H1 (cell line): Measurements from ENCODE around the gene MEIS2. TPM values are rescaled to one million over a fixed set of nuclear protein-coding genes. Genes with fewer than 3 reads are reported as not detected.

Experiments used
- CTCF ChIA-PET: fragments of 300-600 bp; sonication (Branson Sonifier 250); formaldehyde crosslinking; loops from one replicate; lab custom pipeline; 2021; ENCODE audit not compliant: partially characterized antibody; lab: Charles Lee
- POLR2A ChIA-PET: fragments of 300-600 bp; sonication (Branson Sonifier 250); formaldehyde crosslinking; loops from one replicate; lab custom pipeline; 2021; ENCODE audit warnings: inconsistent platforms; ENCODE audit not compliant: partially characterized antibody; lab: Charles Lee
- DNase-seq, 2 experiments: peaks; one replicate each; pipeline versions ENCODE4 v3.0.0 to v3.0.0-alpha.2; 2010 to 2022; ENCODE audit warnings: low spot score in 2 of 2, low read depth in 1 of 2, mixed read lengths in 1 of 2
- FAIRE-seq: peaks from 2 replicates; lab custom pipeline; 2011; peaks lifted over from hg19 to GRCh38; lab: Jason Lieb, UNC
- H2AFZ ChIP-seq: 2 replicates; pipeline ENCODE4 v1.8.1; 2012; ENCODE audit warnings: low read length, inconsistent platforms
- H2AK5ac ChIP-seq: 2 replicates; pipeline ENCODE4 v1.6.1; 2013; ENCODE audit warnings: low read depth, low read length
- H2BK120ac ChIP-seq: replicated peaks from 2 replicates; pipeline ENCODE3; 2013; ENCODE audit warnings: low read depth, low read length, inconsistent platforms
- H2BK12ac ChIP-seq: 2 replicates; pipeline ENCODE4 v1.6.1; 2013; ENCODE audit warnings: low read depth, low read length
- H2BK15ac ChIP-seq: 2 replicates; pipeline ENCODE4 v1.6.1; 2013; ENCODE audit warnings: low read length
- H2BK20ac ChIP-seq: 2 replicates; pipeline ENCODE4 v1.6.1; 2013; ENCODE audit warnings: low read length
- H2BK5ac ChIP-seq: 2 replicates; pipeline ENCODE4 v1.6.1; 2013; ENCODE audit warnings: low read depth, low read length
- H3K14ac ChIP-seq: 2 replicates; pipeline ENCODE4 v1.6.1; 2013; ENCODE audit warnings: inconsistent platforms; ENCODE audit not compliant: insufficient read length
- H3K18ac ChIP-seq: 2 replicates; pipeline ENCODE4 v1.6.1; 2013; ENCODE audit warnings: low read length; ENCODE audit errors: extremely low read depth
- H3K23ac ChIP-seq: 2 replicates; pipeline ENCODE4 v1.6.1; 2013; ENCODE audit warnings: inconsistent platforms; ENCODE audit not compliant: insufficient read length
- H3K23me2 ChIP-seq: 2 replicates; pipeline ENCODE4 v1.6.1; 2013; ENCODE audit warnings: low read depth, low read length
- H3K27ac ChIP-seq: 2 replicates; pipeline ENCODE4 v1.6.1; 2011; ENCODE audit warnings: low read depth, low read length, inconsistent platforms
- H3K27me3 ChIP-seq, 4 experiments: replicated peaks in 1 of 4; 1 replicate in 1 of 4; 2 replicates in 3 of 4; pipeline versions ENCODE4 v1.6.1 to v1.8.1; 2011 to 2013; ENCODE audit warnings: low read length in 3 of 4, mild to moderate bottlenecking in 3 of 4, inconsistent platforms in 2 of 4, mixed read lengths in 2 of 4, moderate library complexity in 1 of 4; ENCODE audit not compliant: control insufficient read depth in 3 of 4, insufficient read depth in 3 of 4; ENCODE audit errors: extremely low read depth in 1 of 4
- H3K36me3 ChIP-seq, 4 experiments: 2 replicates each; pipeline versions ENCODE4 v1.6.1 to v1.8.1; 2011 to 2013; ENCODE audit warnings: mild to moderate bottlenecking in 4 of 4, low read length in 3 of 4, moderate library complexity in 2 of 4, control low read depth in 1 of 4, inconsistent platforms in 1 of 4; ENCODE audit not compliant: insufficient read depth in 4 of 4, control insufficient read depth in 2 of 4
- H3K4ac ChIP-seq: replicated peaks from 2 replicates; pipeline ENCODE3; 2013; ENCODE audit warnings: low read length, low read depth, mixed read lengths, inconsistent platforms; ENCODE audit not compliant: insufficient read length
- H3K4me1 ChIP-seq, 4 experiments: replicated peaks in 1 of 4; 1 replicate in 1 of 4; 2 replicates in 3 of 4; pipeline versions ENCODE4 v1.6.1 to v1.8.1; 2011 to 2013; ENCODE audit warnings: low read length in 3 of 4, inconsistent platforms in 2 of 4, mixed read lengths in 1 of 4; ENCODE audit not compliant: insufficient read depth in 4 of 4, control insufficient read depth in 3 of 4
- H3K4me2 ChIP-seq, 2 experiments: 2 replicates each; pipeline versions ENCODE4 v1.6.1 to v1.8.1; 2011 to 2013; ENCODE audit warnings: low read depth in 2 of 2, low read length in 2 of 2, control low read depth in 1 of 2, inconsistent platforms in 1 of 2, mild to moderate bottlenecking in 1 of 2; ENCODE audit not compliant: insufficient read depth in 1 of 2
- H3K4me3 ChIP-seq, 4 experiments: fragments of 200-600, 300-600 bp in 1 of 4; sonication (generic), shearing (Covaris generic), sonication (Bioruptor Twin) in 1 of 4; 2 replicates each; pipeline versions ENCODE4 v1.5.1 to v1.8.1; 2011 to 2016; ENCODE audit warnings: low read length in 4 of 4, low read depth in 3 of 4, control low read depth in 2 of 4, inconsistent platforms in 2 of 4, mild to moderate bottlenecking in 2 of 4, mixed read lengths in 1 of 4, moderate library complexity in 1 of 4; ENCODE audit not compliant: insufficient read depth in 2 of 4; ENCODE audit errors: extremely low read depth in 1 of 4
- H3K56ac ChIP-seq: replicated peaks from 2 replicates; pipeline ENCODE3; 2013; ENCODE audit warnings: low read depth, mild to moderate bottlenecking, mixed read lengths, low read length, inconsistent platforms; ENCODE audit not compliant: insufficient read length
- H3K79me1 ChIP-seq: 2 replicates; pipeline ENCODE4 v1.6.1; 2013; ENCODE audit warnings: low read depth, low read length, control low read depth
- H3K79me2 ChIP-seq, 2 experiments: 2 replicates each; pipeline versions ENCODE4 v1.6.1 to v1.8.1; 2012 to 2013; ENCODE audit warnings: low read length in 2 of 2, mild to moderate bottlenecking in 2 of 2, inconsistent platforms in 1 of 2; ENCODE audit not compliant: insufficient read depth in 2 of 2, control insufficient read depth in 1 of 2
- H3K9ac ChIP-seq, 4 experiments: replicated peaks in 1 of 4; 1 replicate in 1 of 4; 2 replicates in 3 of 4; pipeline versions ENCODE4 v1.6.1 to v1.8.1; 2011 to 2013; ENCODE audit warnings: low read depth in 3 of 4, low read length in 3 of 4, control low read depth in 2 of 4, mild to moderate bottlenecking in 2 of 4, moderate library complexity in 2 of 4, inconsistent platforms in 1 of 4; ENCODE audit errors: extremely low read depth in 1 of 4
- H3K9me3 ChIP-seq, 2 experiments: 2 replicates each; pipeline versions ENCODE4 v1.6.1 to v1.8.1; 2012 to 2013; ENCODE audit warnings: mild to moderate bottlenecking in 2 of 2, moderate library complexity in 2 of 2, control low read depth in 1 of 2, inconsistent platforms in 1 of 2, low read depth in 1 of 2, low read length in 1 of 2, mixed read lengths in 1 of 2; ENCODE audit not compliant: insufficient read depth in 2 of 2
- H4K20me1 ChIP-seq, 2 experiments: replicated peaks in 1 of 2; 2 replicates each; pipeline versions ENCODE3 to v1.8.1; 2011 to 2013; ENCODE audit warnings: inconsistent platforms in 2 of 2, low read length in 2 of 2, mild to moderate bottlenecking in 1 of 2; ENCODE audit not compliant: insufficient read depth in 2 of 2, control insufficient read depth in 1 of 2
- H4K5ac ChIP-seq: 2 replicates; pipeline ENCODE4 v1.6.1; 2013; ENCODE audit warnings: low read length, low read depth, mixed read lengths, inconsistent platforms; ENCODE audit not compliant: insufficient read length
- H4K8ac ChIP-seq: 2 replicates; pipeline ENCODE4 v1.8.0; 2013; ENCODE audit warnings: mild to moderate bottlenecking, moderate library complexity, low read length, inconsistent platforms; ENCODE audit not compliant: insufficient read depth; ENCODE audit errors: extremely low read depth
- H4K91ac ChIP-seq: replicated peaks from 2 replicates; pipeline ENCODE3; 2013; ENCODE audit warnings: low read length, mixed read lengths, inconsistent platforms; ENCODE audit not compliant: insufficient read length
- ASH2L ChIP-seq: fragments of 200-600, 300-600 bp; sonication (generic); IDR thresholded peaks from one replicate; pipeline ENCODE4 v1.7.1; 2017; ENCODE audit warnings: low read length
- CHD1 ChIP-seq: IDR thresholded peaks from 2 replicates; pipeline ENCODE4 v1.6.1; 2012; ENCODE audit warnings: low read depth, low read length, improper control_type of control experiment
- HDAC2 ChIP-seq, 2 experiments: fragments of 300-600 bp in 1 of 2; sonication (generic) in 1 of 2; IDR thresholded peaks; 2 replicates each; pipeline ENCODE4 v1.6.1; 2011 to 2012; ENCODE audit warnings: low read depth in 2 of 2, low read length in 2 of 2, mild to moderate bottlenecking in 2 of 2, moderate library complexity in 2 of 2, borderline replicate concordance in 1 of 2, inconsistent platforms in 1 of 2
- JUND ChIP-seq: IDR thresholded peaks from 2 replicates; pipeline ENCODE4 v1.6.1; 2011; ENCODE audit warnings: mild to moderate bottlenecking, improper control_type of control experiment, low read length
- WGBS, 2 experiments: shearing (Covaris generic) in 1 of 2; methylation state at CpG; one replicate each; pipeline versions ENCODE4 v1.1.6 to v1.1.7; 2013 to 2015; ENCODE audit warnings: low lambda C conversion rate in 2 of 2, mixed read lengths in 2 of 2, inconsistent platforms in 1 of 2, low coverage in 1 of 2, missing lambda C conversion rate in 1 of 2; ENCODE audit not compliant: insufficient replicate concordance in 2 of 2, insufficient coverage in 1 of 2, insufficient read length in 1 of 2; ENCODE audit errors: extremely low coverage in 1 of 2, missing lambda C conversion rate in 1 of 2; 5-methylcytosine and 5-hydroxymethylcytosine counted together
- polyA plus RNA-seq, 7 experiments: library from polyadenylated mRNA; depleted of rRNA in 3 of 7; stranded (reverse) in 5 of 7; unstranded in 2 of 7; fragments of >200 nt in 5 of 7; fragments of 200-250 nt in 2 of 7; gene quantifications; 1 replicate in 5 of 7; 2 replicates in 1 of 7; 4 replicates in 1 of 7; pipeline versions ENCODE4 v1.2.1 to v1.2.3, GENCODE V29; 2011 to 2013; ENCODE audit warnings: missing spikeins in 2 of 7, mixed read lengths in 2 of 7
- total RNA-seq: library from RNA; stranded (reverse); fragmentation: NEBNext Ultra II Directional; extraction: Animal tissue kit (Norgen Biotek cat#: 25700); gene quantifications from 2 replicates; pipeline ENCODE4 v1.2.1, GENCODE V29; 2021

The MEIS2 gene
- total and polyA plus RNA-seq, 2 of the 8 experiments (the other 6 are each of a cell fraction or from before 2014, with no cell fraction given), result 0.22 to 1.2 TPM

DNA sequence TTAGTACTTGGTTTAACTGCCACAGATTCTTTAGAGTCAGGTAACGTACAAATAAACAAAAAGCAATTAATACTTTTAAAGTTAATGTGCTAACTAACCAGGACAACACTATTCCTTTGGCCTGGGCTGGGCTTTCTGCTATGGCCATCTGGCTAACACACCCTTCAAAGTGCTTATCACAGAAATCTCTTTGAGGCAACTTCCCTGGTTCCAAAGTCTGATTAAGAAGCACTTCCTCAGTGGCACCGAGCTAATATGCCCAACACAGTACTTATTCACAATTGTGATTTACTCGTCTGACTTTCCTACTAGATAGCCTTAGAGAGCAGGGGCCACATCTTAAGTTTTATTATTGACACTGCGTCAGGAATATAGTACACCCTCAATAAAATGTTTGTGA is 191.4 kb downstream of the MEIS2 start:
- Histone ChIP-seq H4K5ac (no peak overlapping the region), H2AK5ac (no peak overlapping the region), H4K8ac (no peak overlapping the region), H2BK12ac (no peak overlapping the region), H3K23me2 (no peaks in the 10 kb centered on the region), H3K4me3 (no peak overlapping the region), H3K14ac (no peak overlapping the region), H2BK15ac (no peak overlapping the region), H3K4ac (no peak overlapping the region), H3K4me2 (no peak overlapping the region), H3K23ac (no peak overlapping the region), H3K18ac (no peak overlapping the region), H3K9me3 (no peaks in the 10 kb centered on the region), H2BK20ac (no peak overlapping the region), H2BK120ac (no peak overlapping the region), H3K79me2 (no peaks in the 10 kb centered on the region), H3K9ac (no peak overlapping the region), H3K27me3 (no peaks in the 10 kb centered on the region), H2BK5ac (no peak overlapping the region), H3K27ac (no peak overlapping the region), H3K56ac (no peak overlapping the region), H4K91ac (no peak overlapping the region), H2AFZ (no peak overlapping the region), H3K36me3 (no peaks in the 10 kb centered on the region), H3K4me1 (peaks cover 0 to 19% (median 8%) of the 10 kb centered on the region in 4 experiments; a peak in 4 of 7 replicates), H3K79me1 (no peaks in the 10 kb centered on the region), H4K20me1 (no peaks in the 10 kb centered on the region)
- ChIA-PET POLR2A (no interaction called here), CTCF (no interaction called here)
- WGBS, 2 experiments, result 93% methylated on average over 4 of the region's 4 CpGs; no CpG with 5 or more reads in 1 of the 2 experiments
- TF ChIP-seq ASH2L, result no peak
- TF ChIP-seq JUND, result no peak
- no peak for TF ChIP-seq CHD1
- no peak for TF ChIP-seq HDAC2 (IDR thresholded peaks at IDR 0.05; ENCODE audit: borderline replicate concordance in 1 of 2, low read depth in 2 of 2, low read length in 2 of 2)
- DNase-seq, result no peak
- no peak for FAIRE-seq
